ENCODE measurements around the gene AKAP13.

AKAP13 gene

GRCh38 chr15:85475317-85475701, 94.9 kb downstream of the AKAP13 start:
- Histone ChIP-seq H3K27me3 (ENCODE audit: control insufficient read depth in 3 of 3, insufficient read depth in 3 of 3, low read depth in 1 of 3, low read length in 3 of 3) (no peaks in the 10 kb centered on the region), H3K79me1 (ENCODE audit: low read depth, low read length) (peaks cover 1% of the 10 kb centered on the region), H4K8ac (ENCODE audit: low read depth, low read length) (no peak overlapping the region)

GRCh38 chr15:85475711-85476110, 95.3 kb downstream of the AKAP13 start:
- DNase-seq (ENCODE audit: low spot score) = no peak
- Histone ChIP-seq H3K4me1 (ENCODE audit: control insufficient read depth in 2 of 2, insufficient read depth in 1 of 2, low read depth in 1 of 2, low read length in 2 of 2) (peaks cover 25 to 29% of the 10 kb centered on the region in 2 donors), H3K9me3 (replicated peaks in 1 of 2; ENCODE audit: control insufficient read depth in 2 of 2, insufficient read depth in 1 of 2, low read depth in 1 of 2, low read length in 2 of 2) (no peaks in the 10 kb centered on the region), H3K4ac (ENCODE audit: low read length) (no peak overlapping the region), H3K4me2 (ENCODE audit: insufficient read depth, low read length, poor library complexity, severe bottlenecking) (no peak overlapping the region), H2BK12ac (ENCODE audit: low read length) (no peak overlapping the region), H2BK15ac (ENCODE audit: low read length) (no peak overlapping the region), H3K36me3 (replicated peaks in 1 of 2; ENCODE audit: control insufficient read depth in 2 of 2, insufficient read depth in 2 of 2, low read length in 2 of 2) (no peaks in the 10 kb centered on the region), H3K23ac (ENCODE audit: low read depth, low read length, poor library complexity) (no peak overlapping the region), H2BK120ac (ENCODE audit: low read depth, low read length) (no peak overlapping the region), H2AFZ (ENCODE audit: low read length) (no peak overlapping the region), H4K8ac (ENCODE audit: low read depth, low read length) (no peak overlapping the region), H3K79me1 (ENCODE audit: low read depth, low read length) (peaks cover 2% of the 10 kb centered on the region), H2BK5ac (ENCODE audit: low read length) (no peak overlapping the region), H3K27me3 (ENCODE audit: control insufficient read depth in 3 of 3, insufficient read depth in 3 of 3, low read depth in 1 of 3, low read length in 3 of 3) (no peaks in the 10 kb centered on the region), H2AK5ac (ENCODE audit: low read depth, low read length) (no peak overlapping the region), H4K91ac (ENCODE audit: low read depth, low read length, poor library complexity) (no peak overlapping the region), H3K27ac (replicated peaks; ENCODE audit: low read length) (no peak overlapping the region), H3K9ac (ENCODE audit: low read depth, low read length, poor library complexity) (no peak overlapping the region), H3K4me3 (ENCODE audit: low read length in 2 of 2) (no peak overlapping the region), H3K18ac (ENCODE audit: low read length) (no peak overlapping the region), H3K14ac (ENCODE audit: low read length) (no peak overlapping the region)

More at GRCh38 chr15:85475317-85475701, 94.9 kb downstream of the AKAP13 start:
- H2AK5ac ChIP-seq (ENCODE audit: low read depth, low read length) = no peak overlapping the region
- no peak overlapping the region for H3K18ac ChIP-seq (ENCODE audit: low read length)
- peaks cover 27 to 33% of the 10 kb centered on the region in 2 donors for H3K4me1 ChIP-seq (ENCODE audit: control insufficient read depth in 2 of 2, insufficient read depth in 1 of 2, low read depth in 1 of 2, low read length in 2 of 2)
- H2BK120ac ChIP-seq (ENCODE audit: low read depth, low read length) = no peak overlapping the region
- H3K27ac ChIP-seq (replicated peaks; ENCODE audit: low read length) = no peak overlapping the region
- H3K4me3 ChIP-seq (ENCODE audit: low read length in 2 of 2) = no peak overlapping the region
- H2BK5ac ChIP-seq (ENCODE audit: low read length) = no peak overlapping the region
- H3K4ac ChIP-seq (ENCODE audit: low read length) = no peak overlapping the region
- WGBS, 2 donors (ENCODE audit: extremely low coverage in 2 of 2, insufficient read length in 2 of 2, insufficient replicate concordance in 1 of 2) = no CpG with 5 or more reads among the region's 1 CpG
- H3K4me2 ChIP-seq (ENCODE audit: insufficient read depth, low read length, poor library complexity, severe bottlenecking) = no peak overlapping the region
- no peaks in the 10 kb centered on the region for H3K36me3 ChIP-seq (replicated peaks in 1 of 2; ENCODE audit: control insufficient read depth in 2 of 2, insufficient read depth in 2 of 2, low read length in 2 of 2)
- H2AFZ ChIP-seq (ENCODE audit: low read length) = no peak overlapping the region
- no peak overlapping the region for H2BK15ac ChIP-seq (ENCODE audit: low read length)
- H3K9me3 ChIP-seq (replicated peaks in 1 of 2; ENCODE audit: control insufficient read depth in 2 of 2, insufficient read depth in 1 of 2, low read depth in 1 of 2, low read length in 2 of 2) = no peaks in the 10 kb centered on the region
- H3K23ac ChIP-seq (ENCODE audit: low read depth, low read length, poor library complexity) = no peak overlapping the region
- H4K91ac ChIP-seq (ENCODE audit: low read depth, low read length, poor library complexity) = no peak overlapping the region
- no peak overlapping the region for H3K9ac ChIP-seq (ENCODE audit: low read depth, low read length, poor library complexity)
- H2BK12ac ChIP-seq (ENCODE audit: low read length) = no peak overlapping the region
- H3K14ac ChIP-seq (ENCODE audit: low read length) = no peak overlapping the region
- no peak for DNase-seq (ENCODE audit: low spot score)

GRCh38 chr15:85477061-85477460, 96.7 kb downstream of the AKAP13 start:
- Histone ChIP-seq H3K27ac (replicated peaks; ENCODE audit: low read length) (no peak overlapping the region), H3K4me1 (ENCODE audit: control insufficient read depth in 2 of 2, insufficient read depth in 1 of 2, low read depth in 1 of 2, low read length in 2 of 2) (peaks cover 21 to 37% of the 10 kb centered on the region in 2 donors)
- WGBS, 2 donors (ENCODE audit: extremely low coverage in 2 of 2, insufficient read length in 2 of 2, insufficient replicate concordance in 1 of 2) = no CpG with 5 or more reads among the region's 2 CpGs

GRCh38 chr15:85477730-85478129, 97.3 kb downstream of the AKAP13 start:
- H2BK12ac ChIP-seq (ENCODE audit: low read length) = no peak overlapping the region
- H3K4ac ChIP-seq (ENCODE audit: low read length) = no peak overlapping the region
- no peak overlapping the region for H2BK5ac ChIP-seq (ENCODE audit: low read length)
- H3K4me2 ChIP-seq (ENCODE audit: insufficient read depth, low read length, poor library complexity, severe bottlenecking) = no peak overlapping the region
- no peak overlapping the region for H3K23ac ChIP-seq (ENCODE audit: low read depth, low read length, poor library complexity)
- no CpG with 5 or more reads among the region's 4 CpGs for WGBS, 2 donors (ENCODE audit: extremely low coverage in 2 of 2, insufficient read length in 2 of 2, insufficient replicate concordance in 1 of 2)
- H2BK15ac ChIP-seq (ENCODE audit: low read length) = no peak overlapping the region
- H3K9me3 ChIP-seq (replicated peaks in 1 of 2; ENCODE audit: control insufficient read depth in 2 of 2, insufficient read depth in 1 of 2, low read depth in 1 of 2, low read length in 2 of 2) = no peaks in the 10 kb centered on the region
- DNase-seq (ENCODE audit: low spot score) = no peak
- peaks cover 3% of the 10 kb centered on the region for H3K79me1 ChIP-seq (ENCODE audit: low read depth, low read length)
- no peak overlapping the region for H2AK5ac ChIP-seq (ENCODE audit: low read depth, low read length)
- H2AFZ ChIP-seq (ENCODE audit: low read length) = no peak overlapping the region
- no peak overlapping the region for H2BK120ac ChIP-seq (ENCODE audit: low read depth, low read length)
- H3K4me3 ChIP-seq (ENCODE audit: low read length in 2 of 2) = no peak overlapping the region
- H3K27ac ChIP-seq (replicated peaks; ENCODE audit: low read length) = no peak overlapping the region
- H3K18ac ChIP-seq (ENCODE audit: low read length) = no peak overlapping the region
- no peak overlapping the region for H4K91ac ChIP-seq (ENCODE audit: low read depth, low read length, poor library complexity)
- no peaks in the 10 kb centered on the region for H3K27me3 ChIP-seq (ENCODE audit: control insufficient read depth in 3 of 3, insufficient read depth in 3 of 3, low read depth in 1 of 3, low read length in 3 of 3)
- H3K14ac ChIP-seq (ENCODE audit: low read length) = no peak overlapping the region
- no peak overlapping the region for H3K9ac ChIP-seq (ENCODE audit: low read depth, low read length, poor library complexity)
- no peaks in the 10 kb centered on the region for H3K36me3 ChIP-seq (replicated peaks in 1 of 2; ENCODE audit: control insufficient read depth in 2 of 2, insufficient read depth in 2 of 2, low read length in 2 of 2)
- no peak overlapping the region for H4K8ac ChIP-seq (ENCODE audit: low read depth, low read length)
- H3K4me1 ChIP-seq (ENCODE audit: control insufficient read depth in 2 of 2, insufficient read depth in 1 of 2, low read depth in 1 of 2, low read length in 2 of 2) = peaks cover 25 to 42% of the 10 kb centered on the region in 2 donors

More at GRCh38 chr15:85477061-85477460, 96.7 kb downstream of the AKAP13 start:
- Histone ChIP-seq H2BK5ac (ENCODE audit: low read length) (no peak overlapping the region), H3K27me3 (ENCODE audit: control insufficient read depth in 3 of 3, insufficient read depth in 3 of 3, low read depth in 1 of 3, low read length in 3 of 3) (no peaks in the 10 kb centered on the region), H3K9me3 (replicated peaks in 1 of 2; ENCODE audit: control insufficient read depth in 2 of 2, insufficient read depth in 1 of 2, low read depth in 1 of 2, low read length in 2 of 2) (no peaks in the 10 kb centered on the region), H2BK12ac (ENCODE audit: low read length) (no peak overlapping the region), H4K8ac (ENCODE audit: low read depth, low read length) (no peak overlapping the region), H4K91ac (ENCODE audit: low read depth, low read length, poor library complexity) (no peak overlapping the region), H3K14ac (ENCODE audit: low read length) (no peak overlapping the region), H3K36me3 (replicated peaks in 1 of 2; ENCODE audit: control insufficient read depth in 2 of 2, insufficient read depth in 2 of 2, low read length in 2 of 2) (no peaks in the 10 kb centered on the region), H3K23ac (ENCODE audit: low read depth, low read length, poor library complexity) (no peak overlapping the region), H2BK120ac (ENCODE audit: low read depth, low read length) (no peak overlapping the region), H3K4me3 (ENCODE audit: low read length in 2 of 2) (no peak overlapping the region), H3K4ac (ENCODE audit: low read length) (no peak overlapping the region), H3K79me1 (ENCODE audit: low read depth, low read length) (peaks cover 3% of the 10 kb centered on the region), H2BK15ac (ENCODE audit: low read length) (no peak overlapping the region), H3K4me2 (ENCODE audit: insufficient read depth, low read length, poor library complexity, severe bottlenecking) (no peak overlapping the region), H2AFZ (ENCODE audit: low read length) (no peak overlapping the region), H2AK5ac (ENCODE audit: low read depth, low read length) (no peak overlapping the region), H3K9ac (ENCODE audit: low read depth, low read length, poor library complexity) (no peak overlapping the region), H3K18ac (ENCODE audit: low read length) (no peak overlapping the region)
- no peak for DNase-seq (ENCODE audit: low spot score)

All from neuronal stem cell (in vitro differentiated cells).